Neural progenitor cell (in vitro differentiated cells): ENCODE measurements around the gene ABCC2. TPM values are rescaled to one million over a fixed set of nuclear protein-coding genes. Genes with fewer than 3 reads are reported as not detected.

Source experiments
- DNase-seq: peaks from one replicate; pipeline ENCODE4 v3.0.0-alpha.2; 2016; ENCODE audit warnings: low spot score
- H2AFZ ChIP-seq: fragments of 200-600 bp; sonication (generic); replicated peaks from 2 replicates; pipeline ENCODE4 v1.6.1; 2016; ENCODE audit warnings: antibody characterized with exemption
- H3F3A ChIP-seq: fragments of 200-600 bp; sonication (generic); 2 replicates; pipeline ENCODE4 v1.6.1; 2016; ENCODE audit warnings: antibody characterized with exemption, low read depth
- H3K27ac ChIP-seq: fragments of 200-600 bp; sonication (generic); 2 replicates; pipeline ENCODE4 v1.5.1; 2016; ENCODE audit warnings: mild to moderate bottlenecking
- H3K27me3 ChIP-seq: fragments of 200-600 bp; sonication (generic); 2 replicates; pipeline ENCODE4 v1.6.1; 2016; ENCODE audit warnings: mild to moderate bottlenecking, moderate library complexity
- H3K36me3 ChIP-seq: fragments of 200-600 bp; sonication (generic); 2 replicates; pipeline ENCODE4 v1.5.1; 2016
- H3K4me1 ChIP-seq: fragments of 200-600 bp; sonication (generic); 2 replicates; pipeline ENCODE4 v1.6.1; 2016; ENCODE audit warnings: mixed run types
- H3K4me2 ChIP-seq: fragments of 200-600 bp; sonication (generic); 2 replicates; pipeline ENCODE4 v1.6.1; 2016
- H3K4me3 ChIP-seq: fragments of 200-600 bp; sonication (generic); 2 replicates; pipeline ENCODE4 v1.5.1; 2016
- H3K79me2 ChIP-seq: fragments of 200-600 bp; sonication (generic); 2 replicates; pipeline ENCODE4 v1.6.1; 2016; ENCODE audit warnings: low read depth
- H3K9ac ChIP-seq: fragments of 200-600 bp; sonication (generic); 2 replicates; pipeline ENCODE4 v1.6.1; 2016
- H3K9me3 ChIP-seq: fragments of 200-600 bp; sonication (generic); 2 replicates; pipeline ENCODE4 v1.5.1; 2016; ENCODE audit warnings: low read depth
- H4K20me1 ChIP-seq: fragments of 200-600 bp; sonication (generic); 2 replicates; pipeline ENCODE4 v1.6.1; 2016; ENCODE audit warnings: low read depth
- H3K27ac Mint-ChIP-seq: 3 replicates; pipeline ENCODE4 v1.8.0; 2021; ENCODE audit warnings: mixed read lengths
- H3K27me3 Mint-ChIP-seq: 2 replicates; pipeline ENCODE4 v1.8.0; 2022; ENCODE audit warnings: low read depth, mild to moderate bottlenecking, inconsistent platforms, moderate library complexity, mixed read lengths; ENCODE audit not compliant: insufficient read depth
- H3K36me3 Mint-ChIP-seq: 3 replicates; pipeline ENCODE4 v1.8.0; 2021; ENCODE audit warnings: mixed read lengths
- H3K4me1 Mint-ChIP-seq: 3 replicates; pipeline ENCODE4 v1.8.0; 2021; ENCODE audit warnings: mixed read lengths
- H3K4me3 Mint-ChIP-seq: 3 replicates; pipeline ENCODE4 v1.8.0; 2021; ENCODE audit warnings: mild to moderate bottlenecking, moderate library complexity, mixed read lengths
- H3K9me3 Mint-ChIP-seq: 3 replicates; pipeline ENCODE4 v1.8.0; 2020; ENCODE audit warnings: mixed read lengths
- CTCF ChIP-seq: fragments of 200-600 bp; sonication (generic); IDR thresholded peaks from 2 replicates; pipeline ENCODE4 v1.5.1; 2017; ENCODE audit warnings: antibody characterized with exemption, mild to moderate bottlenecking
- EZH2 ChIP-seq: fragments of 200-600 bp; sonication (generic); IDR thresholded peaks from 2 replicates; pipeline ENCODE4 v1.6.1; 2017; ENCODE audit warnings: antibody characterized with exemption, mild to moderate bottlenecking, moderate library complexity
- EZH2phosphoT487 ChIP-seq: fragments of 200-600 bp; sonication (generic); IDR thresholded peaks from 2 replicates; pipeline ENCODE4 v1.6.1; 2017; ENCODE audit warnings: antibody characterized with exemption
- total RNA-seq: library from RNA; depleted of rRNA; stranded (reverse); fragments of >200 nt; gene quantifications from 2 replicates; pipeline ENCODE4 v1.2.3, GENCODE V29; 2015; ENCODE audit warnings: low replicate concordance

ABCC2 gene
- total RNA-seq, 1 donor from 2014 or later = 0.26 TPM

DNA sequence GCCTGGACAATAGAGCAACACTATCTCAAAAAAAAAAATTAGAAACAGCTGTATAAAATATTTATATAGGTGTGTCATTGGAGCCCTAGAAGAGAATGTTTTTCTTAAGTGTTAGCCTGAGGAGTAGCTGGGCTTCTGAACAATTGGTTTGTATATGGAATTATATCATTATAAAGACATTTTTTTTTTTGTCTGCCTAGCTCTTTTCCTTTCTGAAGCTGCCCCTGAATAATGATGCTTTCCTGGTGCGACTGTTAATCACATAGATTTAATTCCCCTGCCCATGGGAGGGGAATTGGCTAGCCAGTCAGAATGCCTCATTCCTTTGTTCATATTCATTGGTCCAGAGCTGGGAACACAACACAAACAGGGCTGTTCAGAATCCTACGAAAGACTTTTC, 13.9 kb upstream of the ABCC2 start:
- Histone ChIP-seq H2AFZ (peak overlapping the region; percentile 80), H3K27me3 (no peaks in the 10 kb centered on the region), H3K4me2 (peak overlapping the region; percentile 19), H3K36me3 (no peaks in the 10 kb centered on the region), H3K79me2 (no peaks in the 10 kb centered on the region), H4K20me1 (no peaks in the 10 kb centered on the region), H3K9me3 (no peaks in the 10 kb centered on the region), H3F3A (no peaks in the 10 kb centered on the region), H3K9ac (no peak overlapping the region), H3K4me1 (peaks cover 6% of the 10 kb centered on the region), H3K27ac (no peak overlapping the region), H3K4me3 (no peak overlapping the region)
- no peak for TF ChIP-seq CTCF
- Mint-ChIP-seq H3K27me3 (no peaks in the 10 kb centered on the region), H3K4me1 (peaks cover 14% of the 10 kb centered on the region), H3K4me3 (no peak overlapping the region), H3K27ac (peak overlapping the region; percentile 63), H3K36me3 (peaks cover 2% of the 10 kb centered on the region), H3K9me3 (peaks cover 2% of the 10 kb centered on the region)
- peak; percentile 27 for DNase-seq

DNA sequence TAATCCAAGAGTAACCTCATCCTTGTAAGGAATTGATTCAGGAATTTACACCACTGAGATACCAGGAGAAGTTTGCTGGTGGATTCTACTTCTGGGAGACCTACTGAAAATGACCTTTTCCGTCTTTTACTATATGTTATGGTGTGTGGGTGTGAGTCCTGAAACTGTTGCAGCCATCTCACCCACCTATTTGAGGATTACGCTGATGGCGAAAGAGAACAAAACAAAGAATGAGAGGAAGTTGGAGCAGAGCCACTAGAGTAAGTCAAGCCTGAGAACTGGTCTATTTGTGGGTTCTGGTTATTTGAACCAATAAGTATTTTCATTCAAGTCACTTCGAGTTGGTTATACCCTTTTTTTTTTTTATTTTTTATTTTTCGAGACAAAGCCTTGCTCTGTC, 12.7 kb upstream of the ABCC2 start:
- H3K4me3 ChIP-seq = no peak overlapping the region
- no peaks in the 10 kb centered on the region for H3K36me3 ChIP-seq
- no peak overlapping the region for H3K27ac Mint-ChIP-seq
- H3K4me3 Mint-ChIP-seq = no peak overlapping the region
- no peaks in the 10 kb centered on the region for H3F3A ChIP-seq
- H4K20me1 ChIP-seq = no peaks in the 10 kb centered on the region
- no peaks in the 10 kb centered on the region for H3K27me3 Mint-ChIP-seq
- no peaks in the 10 kb centered on the region for H3K79me2 ChIP-seq
- H3K9me3 Mint-ChIP-seq = no peaks in the 10 kb centered on the region
- no peaks in the 10 kb centered on the region for H3K9me3 ChIP-seq
- DNase-seq = no peak
- H3K4me1 ChIP-seq = peaks cover 6% of the 10 kb centered on the region
- peaks cover 14% of the 10 kb centered on the region for H3K4me1 Mint-ChIP-seq
- no peaks in the 10 kb centered on the region for H3K36me3 Mint-ChIP-seq
- H3K9ac ChIP-seq = no peak overlapping the region
- H3K4me2 ChIP-seq = no peak overlapping the region
- H3K27ac ChIP-seq = no peak overlapping the region
- TF ChIP-seq EZH2phosphoT487 (no peak), CTCF (no peak), EZH2 (no peak)
- no peaks in the 10 kb centered on the region for H3K27me3 ChIP-seq
- peak overlapping the region; percentile 50 for H2AFZ ChIP-seq

- Mint-ChIP-seq H3K27ac (no peak overlapping the region), H3K4me3 (no peak overlapping the region), H3K9me3 (no peaks in the 10 kb centered on the region), H3K4me1 (peaks cover 14% of the 10 kb centered on the region), H3K36me3 (no peaks in the 10 kb centered on the region), H3K27me3 (no peaks in the 10 kb centered on the region)
- Histone ChIP-seq H3K27ac (no peak overlapping the region), H3K4me2 (no peak overlapping the region), H3F3A (no peaks in the 10 kb centered on the region), H4K20me1 (no peaks in the 10 kb centered on the region), H3K9me3 (no peaks in the 10 kb centered on the region), H3K9ac (no peak overlapping the region), H3K27me3 (no peaks in the 10 kb centered on the region), H3K4me3 (no peak overlapping the region), H3K79me2 (no peaks in the 10 kb centered on the region), H3K4me1 (peaks cover 6% of the 10 kb centered on the region), H3K36me3 (no peaks in the 10 kb centered on the region), H2AFZ (no peak overlapping the region)
- no peak for TF ChIP-seq CTCF
- no peak for TF ChIP-seq EZH2
- no peak for TF ChIP-seq EZH2phosphoT487
- DNase-seq = no peak
These were observed 11.9 kb upstream of the ABCC2 start for GRCh38 chr10:99770408-99771045.
